Measurements from ENCODE around the gene RALY. TPM values are rescaled to one million over a fixed set of nuclear protein-coding genes. Genes with fewer than 3 reads are reported as not detected.

RALY gene
- total RNA-seq, 1 experiment from 2014 or later = 275 TPM

DNA sequence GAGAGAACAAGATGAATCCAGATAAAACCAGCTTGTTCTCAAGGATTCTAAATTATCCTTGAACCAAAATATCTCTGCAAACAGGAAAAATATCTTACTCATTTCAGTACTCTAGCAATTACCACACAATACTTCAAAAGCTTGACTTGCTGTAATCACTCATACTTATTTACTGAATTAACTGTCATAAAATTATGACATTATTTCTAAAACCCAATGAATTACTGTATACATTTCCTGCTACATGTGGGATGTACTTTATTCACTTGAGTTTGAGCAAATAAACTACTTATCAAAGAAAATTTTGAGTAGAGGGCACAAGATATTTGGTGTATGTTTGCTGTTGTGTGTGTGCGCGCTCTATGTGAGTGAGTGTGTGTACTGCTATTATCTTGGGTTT is 108.6 kb downstream of the RALY start:
- no peaks in the 10 kb centered on the region for H3K27me3 Mint-ChIP-seq (ENCODE audit: unreplicated experiment)
- DNase-seq = no peak
- BruUV-seq (replicated peaks) = no TSS peak
- no peak for TF ChIP-seq CTCF (IDR thresholded peaks at IDR 0.05; ENCODE audit: unreplicated experiment)
- no peak overlapping the region for H3K4me3 Mint-ChIP-seq (ENCODE audit: low read depth, unreplicated experiment)
- intact Hi-C loops (cut with micrococcal nuclease; ENCODE audit: unreplicated experiment) = no loop called here
- H3K36me3 Mint-ChIP-seq (ENCODE audit: insufficient read depth, unreplicated experiment) = peaks cover 100% of the 10 kb centered on the region
- peaks cover 37% of the 10 kb centered on the region for H3K4me1 Mint-ChIP-seq (ENCODE audit: low read depth, unreplicated experiment)
- CTCF ChIA-PET = interaction anchor here (0.9 kb wide), 1 partner anchor 290 kb away, joined by 3 read pairs; no protein-coding TSS in a partner anchor
- H3K9me3 Mint-ChIP-seq (ENCODE audit: low read depth, unreplicated experiment) = no peaks in the 10 kb centered on the region
- no peak overlapping the region for H3K27ac Mint-ChIP-seq (ENCODE audit: unreplicated experiment)

DNA sequence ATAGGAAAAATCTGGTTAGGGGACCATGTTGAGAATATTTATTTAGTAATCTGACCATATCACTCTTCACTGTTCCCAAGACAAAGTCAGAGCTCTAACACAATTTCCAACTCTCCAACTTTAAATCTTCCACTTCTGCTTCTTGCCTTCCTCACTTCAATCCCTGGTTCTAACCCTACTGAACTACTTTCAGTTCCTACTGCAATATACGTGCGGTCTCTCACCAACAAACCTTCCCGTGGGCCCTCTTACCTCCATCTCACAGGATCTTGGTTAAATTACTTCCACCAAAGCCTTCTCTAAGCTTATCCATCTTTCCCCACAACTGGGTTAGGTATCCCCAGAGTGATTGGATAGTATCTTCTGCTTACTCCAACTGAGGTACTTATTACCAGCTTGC is 110.3 kb downstream of the RALY start:
- TF ChIP-seq CTCF (IDR thresholded peaks at IDR 0.05; ENCODE audit: unreplicated experiment) = no peak
- no peak for DNase-seq
- peaks cover 100% of the 10 kb centered on the region for H3K36me3 Mint-ChIP-seq (ENCODE audit: insufficient read depth, unreplicated experiment)
- H3K4me3 Mint-ChIP-seq (ENCODE audit: low read depth, unreplicated experiment) = no peak overlapping the region
- H3K27ac Mint-ChIP-seq (ENCODE audit: unreplicated experiment) = no peak overlapping the region
- BruUV-seq (replicated peaks) = no TSS peak
- CTCF ChIA-PET = interaction anchor here (0.6 kb wide), 1 partner anchor 9 kb away, joined by 5 read pairs; no protein-coding TSS in a partner anchor
- peaks cover 54% of the 10 kb centered on the region for H3K4me1 Mint-ChIP-seq (ENCODE audit: low read depth, unreplicated experiment)
- no peaks in the 10 kb centered on the region for H3K9me3 Mint-ChIP-seq (ENCODE audit: low read depth, unreplicated experiment)
- H3K27me3 Mint-ChIP-seq (ENCODE audit: unreplicated experiment) = no peaks in the 10 kb centered on the region
- intact Hi-C loops (cut with micrococcal nuclease; ENCODE audit: unreplicated experiment) = no loop called here

- Mint-ChIP-seq H3K27ac (ENCODE audit: unreplicated experiment) (peak overlapping the region; percentile 17), H3K9me3 (ENCODE audit: low read depth, unreplicated experiment) (no peaks in the 10 kb centered on the region), H3K4me3 (ENCODE audit: low read depth, unreplicated experiment) (peak overlapping the region; percentile 25), H3K36me3 (ENCODE audit: insufficient read depth, unreplicated experiment) (peaks cover 100% of the 10 kb centered on the region), H3K4me1 (ENCODE audit: low read depth, unreplicated experiment) (peaks cover 67% of the 10 kb centered on the region), H3K27me3 (ENCODE audit: unreplicated experiment) (no peaks in the 10 kb centered on the region)
- TF ChIP-seq CTCF (IDR thresholded peaks at IDR 0.05; ENCODE audit: unreplicated experiment) = no peak
- CTCF ChIA-PET = interaction anchor here (0.7 kb wide), 1 partner anchor 452 kb away, joined by 5 read pairs; no protein-coding TSS in a partner anchor
- BruUV-seq (replicated peaks) = no TSS peak
- intact Hi-C loops (cut with micrococcal nuclease; ENCODE audit: unreplicated experiment) = no loop called here
- no peak for DNase-seq
Observed at GRCh38 chr20:34105978-34106675, 112.4 kb downstream of the RALY start.

DNA sequence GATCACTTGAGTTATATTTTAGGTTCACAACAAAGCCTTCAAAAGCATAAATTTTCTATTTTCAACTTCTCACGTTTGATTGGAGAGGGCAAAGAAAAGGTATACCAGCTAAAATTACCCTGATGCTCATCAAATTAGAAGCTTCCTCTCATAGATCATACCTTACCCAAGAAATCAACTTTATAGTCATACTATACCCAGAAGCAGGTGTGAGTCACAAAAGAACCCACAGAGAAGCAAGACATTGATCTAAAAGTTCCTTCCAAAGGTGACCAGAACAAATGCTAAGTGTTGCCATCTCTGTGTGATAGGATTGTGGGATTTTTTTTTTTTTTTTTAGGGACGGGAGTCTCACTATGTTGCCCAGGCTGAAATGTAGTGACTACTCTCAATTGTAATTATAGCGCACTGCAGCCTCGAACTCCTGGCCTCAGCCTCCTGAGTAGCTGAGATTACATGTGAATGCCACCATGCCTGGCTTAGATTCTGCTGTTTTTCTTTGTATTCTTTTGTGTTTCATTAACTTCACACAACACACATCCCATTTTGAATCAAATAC is 115.0 kb downstream of the RALY start:
- no peak for TF ChIP-seq CTCF (IDR thresholded peaks at IDR 0.05; ENCODE audit: unreplicated experiment)
- no peaks in the 10 kb centered on the region for H3K27me3 Mint-ChIP-seq (ENCODE audit: unreplicated experiment)
- peaks cover 96% of the 10 kb centered on the region for H3K36me3 Mint-ChIP-seq (ENCODE audit: insufficient read depth, unreplicated experiment)
- peaks cover 68% of the 10 kb centered on the region for H3K4me1 Mint-ChIP-seq (ENCODE audit: low read depth, unreplicated experiment)
- H3K9me3 Mint-ChIP-seq (ENCODE audit: low read depth, unreplicated experiment) = no peaks in the 10 kb centered on the region
- BruUV-seq (replicated peaks) = no TSS peak
- CTCF ChIA-PET = interaction anchor here (0.5 to 0.7 kb wide), 2 partner anchors 60 to 1481 kb away, joined by 3 to 4 read pairs; no protein-coding TSS in a partner anchor
- intact Hi-C loops (cut with micrococcal nuclease; ENCODE audit: unreplicated experiment) = no loop called here
- peak overlapping the region; percentile 45 for H3K27ac Mint-ChIP-seq (ENCODE audit: unreplicated experiment)
- H3K4me3 Mint-ChIP-seq (ENCODE audit: low read depth, unreplicated experiment) = peak overlapping the region; percentile 99
- DNase-seq = no peak

All from Calu3 (cell line).